ENCODE results near the gene KIF16B.

Gene KIF16B

DNA sequence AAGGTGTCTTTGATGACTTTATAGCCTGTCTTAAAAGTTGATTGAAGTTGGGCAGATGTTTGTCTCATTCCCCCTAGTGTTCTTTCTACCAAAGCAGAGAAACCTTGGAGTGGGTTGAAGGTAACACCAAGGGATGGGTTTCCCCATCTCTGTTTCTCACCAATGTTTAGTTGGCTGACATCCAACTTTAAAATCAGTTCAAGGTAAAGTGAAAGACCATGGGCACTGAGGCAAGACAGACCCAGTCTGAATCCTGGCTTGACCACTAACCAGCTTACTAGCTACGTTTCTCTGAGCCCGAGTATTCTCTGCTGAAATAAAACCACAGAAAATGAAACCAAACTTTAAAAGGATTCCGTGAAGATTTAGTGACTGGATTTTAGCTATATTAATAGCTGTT lies 258.9 kb downstream of the KIF16B start:
- Histone ChIP-seq H3K4me3 (replicated peaks; ENCODE audit: insufficient read depth, low read length) (no peak overlapping the region), H3K27ac (replicated peaks) (no peak overlapping the region), H3K27me3 (ENCODE audit: insufficient read depth, poor library complexity, severe bottlenecking) (no peaks in the 10 kb centered on the region)
- TF ChIP-seq SPI1 (IDR thresholded peaks at IDR 0.05; ENCODE audit: borderline replicate concordance, low read depth) (no peak), POLR2AphosphoS5 (IDR thresholded peaks at IDR 0.05; ENCODE audit: low read depth) (no peak)
- TF ChIP-seq, protein P1, sequence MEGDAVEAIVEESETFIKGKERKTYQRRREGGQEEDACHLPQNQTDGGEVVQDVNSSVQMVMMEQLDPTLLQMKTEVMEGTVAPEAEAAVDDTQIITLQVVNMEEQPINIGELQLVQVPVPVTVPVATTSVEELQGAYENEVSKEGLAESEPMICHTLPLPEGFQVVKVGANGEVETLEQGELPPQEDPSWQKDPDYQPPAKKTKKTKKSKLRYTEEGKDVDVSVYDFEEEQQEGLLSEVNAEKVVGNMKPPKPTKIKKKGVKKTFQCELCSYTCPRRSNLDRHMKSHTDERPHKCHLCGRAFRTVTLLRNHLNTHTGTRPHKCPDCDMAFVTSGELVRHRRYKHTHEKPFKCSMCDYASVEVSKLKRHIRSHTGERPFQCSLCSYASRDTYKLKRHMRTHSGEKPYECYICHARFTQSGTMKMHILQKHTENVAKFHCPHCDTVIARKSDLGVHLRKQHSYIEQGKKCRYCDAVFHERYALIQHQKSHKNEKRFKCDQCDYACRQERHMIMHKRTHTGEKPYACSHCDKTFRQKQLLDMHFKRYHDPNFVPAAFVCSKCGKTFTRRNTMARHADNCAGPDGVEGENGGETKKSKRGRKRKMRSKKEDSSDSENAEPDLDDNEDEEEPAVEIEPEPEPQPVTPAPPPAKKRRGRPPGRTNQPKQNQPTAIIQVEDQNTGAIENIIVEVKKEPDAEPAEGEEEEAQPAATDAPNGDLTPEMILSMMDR (IDR thresholded peaks at IDR 0.05; ENCODE audit: insufficient read depth, low read length): no peak
- no peak for DNase-seq (ENCODE audit: low read depth in 1 of 2, low spot score in 1 of 2)

DNA sequence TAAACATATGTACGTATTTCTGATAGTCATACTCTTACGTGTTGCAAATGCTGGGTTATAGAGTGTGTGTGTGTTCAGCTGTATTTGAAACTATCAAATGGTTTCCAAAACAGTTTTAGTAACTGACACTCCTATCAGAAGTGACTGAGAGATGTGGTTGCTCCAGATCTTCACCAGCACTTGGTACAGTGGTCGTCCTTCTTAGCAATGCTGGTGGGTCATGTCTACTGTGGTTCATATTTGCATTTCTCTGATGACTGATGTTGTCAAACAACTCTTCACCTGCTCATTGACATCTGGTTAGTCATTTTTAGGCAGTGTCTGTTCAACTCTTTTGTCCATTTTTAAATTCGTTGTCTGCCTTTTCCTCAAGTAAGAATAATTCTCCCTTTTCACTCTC lies 259.3 kb downstream of the KIF16B start:
- Histone ChIP-seq H3K4me3 (replicated peaks; ENCODE audit: insufficient read depth, low read length) (no peak overlapping the region), H3K27ac (replicated peaks) (no peak overlapping the region), H3K27me3 (ENCODE audit: insufficient read depth, poor library complexity, severe bottlenecking) (no peaks in the 10 kb centered on the region)
- DNase-seq (ENCODE audit: low read depth in 1 of 2, low spot score in 1 of 2): no peak
- TF ChIP-seq POLR2AphosphoS5 (IDR thresholded peaks at IDR 0.05; ENCODE audit: low read depth): no peak
- no peak for TF ChIP-seq SPI1 (IDR thresholded peaks at IDR 0.05; ENCODE audit: borderline replicate concordance, low read depth)
- TF ChIP-seq, protein P2, sequence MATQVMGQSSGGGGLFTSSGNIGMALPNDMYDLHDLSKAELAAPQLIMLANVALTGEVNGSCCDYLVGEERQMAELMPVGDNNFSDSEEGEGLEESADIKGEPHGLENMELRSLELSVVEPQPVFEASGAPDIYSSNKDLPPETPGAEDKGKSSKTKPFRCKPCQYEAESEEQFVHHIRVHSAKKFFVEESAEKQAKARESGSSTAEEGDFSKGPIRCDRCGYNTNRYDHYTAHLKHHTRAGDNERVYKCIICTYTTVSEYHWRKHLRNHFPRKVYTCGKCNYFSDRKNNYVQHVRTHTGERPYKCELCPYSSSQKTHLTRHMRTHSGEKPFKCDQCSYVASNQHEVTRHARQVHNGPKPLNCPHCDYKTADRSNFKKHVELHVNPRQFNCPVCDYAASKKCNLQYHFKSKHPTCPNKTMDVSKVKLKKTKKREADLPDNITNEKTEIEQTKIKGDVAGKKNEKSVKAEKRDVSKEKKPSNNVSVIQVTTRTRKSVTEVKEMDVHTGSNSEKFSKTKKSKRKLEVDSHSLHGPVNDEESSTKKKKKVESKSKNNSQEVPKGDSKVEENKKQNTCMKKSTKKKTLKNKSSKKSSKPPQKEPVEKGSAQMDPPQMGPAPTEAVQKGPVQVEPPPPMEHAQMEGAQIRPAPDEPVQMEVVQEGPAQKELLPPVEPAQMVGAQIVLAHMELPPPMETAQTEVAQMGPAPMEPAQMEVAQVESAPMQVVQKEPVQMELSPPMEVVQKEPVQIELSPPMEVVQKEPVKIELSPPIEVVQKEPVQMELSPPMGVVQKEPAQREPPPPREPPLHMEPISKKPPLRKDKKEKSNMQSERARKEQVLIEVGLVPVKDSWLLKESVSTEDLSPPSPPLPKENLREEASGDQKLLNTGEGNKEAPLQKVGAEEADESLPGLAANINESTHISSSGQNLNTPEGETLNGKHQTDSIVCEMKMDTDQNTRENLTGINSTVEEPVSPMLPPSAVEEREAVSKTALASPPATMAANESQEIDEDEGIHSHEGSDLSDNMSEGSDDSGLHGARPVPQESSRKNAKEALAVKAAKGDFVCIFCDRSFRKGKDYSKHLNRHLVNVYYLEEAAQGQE (IDR thresholded peaks at IDR 0.05; ENCODE audit: insufficient replicate concordance, low read depth): no peak
- no peak for TF ChIP-seq GABPA (IDR thresholded peaks at IDR 0.05; ENCODE audit: low read depth)
- TF ChIP-seq, protein P1 (IDR thresholded peaks at IDR 0.05; ENCODE audit: insufficient read depth, low read length): no peak

DNA sequence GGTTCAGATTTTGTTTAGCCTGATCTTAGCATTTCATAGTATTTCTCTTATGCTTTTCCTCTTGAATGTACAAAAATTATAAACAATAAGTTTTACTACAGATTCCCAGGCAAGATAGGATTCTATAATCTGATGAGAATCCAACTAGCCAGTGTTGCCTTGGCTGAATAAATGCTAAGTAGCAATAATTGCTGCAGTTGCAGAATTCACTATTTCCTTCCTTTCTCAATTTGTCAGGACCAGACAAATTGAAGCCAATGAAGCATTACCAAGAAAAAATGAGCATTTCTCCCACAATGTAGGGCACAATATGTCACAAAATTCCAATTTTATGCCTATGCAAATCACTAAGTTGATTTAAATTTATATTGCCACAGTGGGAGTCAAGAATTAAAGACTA lies 260.2 kb downstream of the KIF16B start:
- H3K27me3 ChIP-seq (ENCODE audit: insufficient read depth, poor library complexity, severe bottlenecking): no peaks in the 10 kb centered on the region
- H3K27ac ChIP-seq (replicated peaks): no peak overlapping the region
- H3K4me3 ChIP-seq (replicated peaks; ENCODE audit: insufficient read depth, low read length): no peak overlapping the region
- no peak for DNase-seq (ENCODE audit: low read depth in 1 of 2, low spot score in 1 of 2)
- TF ChIP-seq SPI1 (IDR thresholded peaks at IDR 0.05; ENCODE audit: borderline replicate concordance, low read depth) (no peak), GABPA (IDR thresholded peaks at IDR 0.05; ENCODE audit: low read depth) (no peak), POLR2AphosphoS5 (IDR thresholded peaks at IDR 0.05; ENCODE audit: low read depth) (no peak)
- TF ChIP-seq, protein P2 (IDR thresholded peaks at IDR 0.05; ENCODE audit: insufficient replicate concordance, low read depth): no peak
- TF ChIP-seq, protein P1 (IDR thresholded peaks at IDR 0.05; ENCODE audit: insufficient read depth, low read length): no peak

DNA sequence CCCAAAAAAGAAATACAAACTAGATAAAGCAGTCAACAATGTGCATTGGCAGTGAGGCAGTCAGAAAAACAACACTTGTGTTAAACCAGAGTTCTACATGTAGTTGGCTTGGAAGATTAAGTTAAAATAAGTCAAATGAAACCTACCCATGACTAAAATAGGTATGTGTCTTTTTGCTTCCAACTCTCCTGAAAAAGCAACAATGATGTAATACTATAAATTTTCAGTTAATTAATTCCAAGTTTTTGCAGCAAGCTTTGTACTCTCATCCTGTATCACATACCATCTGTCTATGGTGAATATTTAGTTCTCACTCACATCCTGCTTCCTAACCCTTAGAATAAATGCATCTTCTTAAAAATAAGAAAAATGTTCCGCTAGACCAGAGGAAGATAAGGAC lies 261.5 kb downstream of the KIF16B start:
- Histone ChIP-seq H3K27me3 (ENCODE audit: insufficient read depth, poor library complexity, severe bottlenecking) (no peaks in the 10 kb centered on the region), H3K4me3 (replicated peaks; ENCODE audit: insufficient read depth, low read length) (no peak overlapping the region), H3K27ac (replicated peaks) (no peak overlapping the region)
- TF ChIP-seq POLR2AphosphoS5 (IDR thresholded peaks at IDR 0.05; ENCODE audit: low read depth) (no peak), SPI1 (IDR thresholded peaks at IDR 0.05; ENCODE audit: borderline replicate concordance, low read depth) (no peak), GABPA (IDR thresholded peaks at IDR 0.05; ENCODE audit: low read depth) (no peak)
- TF ChIP-seq, protein P1 (IDR thresholded peaks at IDR 0.05; ENCODE audit: insufficient read depth, low read length): no peak
- TF ChIP-seq, protein P2 (IDR thresholded peaks at IDR 0.05; ENCODE audit: insufficient replicate concordance, low read depth): no peak
- DNase-seq (ENCODE audit: low read depth in 1 of 2, low spot score in 1 of 2): no peak
